DND-41 (cell line): ENCODE data around the gene EPM2A.
A peak's percentile ranks its signal among the peaks of the same experiment; 100 is the strongest.

Experiments
- ATAC-seq: fragments of 200-7000 bp; cut with Tn5 transposase; 3 replicates; pipeline ENCODE4 v1.9.1; 2021; ENCODE audit warnings: low read depth; ENCODE audit not compliant: insufficient read depth
- DNase-seq: peaks from one replicate; pipeline ENCODE4 v3.0.0-alpha.2; 2020
- H2AFZ ChIP-seq: 2 replicates; pipeline ENCODE4 v1.6.0; 2012; ENCODE audit warnings: low read depth, low read length
- H3K27ac ChIP-seq: 2 replicates; pipeline ENCODE4 v1.5.1; 2012; ENCODE audit warnings: low read length, inconsistent platforms
- H3K27me3 ChIP-seq: fragments of 200-600 bp; sonication (generic); 2 replicates; pipeline ENCODE4 v1.6.0; 2012; ENCODE audit warnings: low read length, mild to moderate bottlenecking, inconsistent platforms; ENCODE audit not compliant: insufficient read depth, poor library complexity
- H3K36me3 ChIP-seq: 2 replicates; pipeline ENCODE4 v1.5.1; 2012; ENCODE audit warnings: low read length, inconsistent platforms; ENCODE audit not compliant: insufficient read depth
- H3K4me1 ChIP-seq: 2 replicates; pipeline ENCODE4 v1.5.1; 2012; ENCODE audit warnings: mild to moderate bottlenecking, low read length; ENCODE audit not compliant: insufficient read depth
- H3K4me2 ChIP-seq: 2 replicates; pipeline ENCODE4 v1.6.0; 2012; ENCODE audit warnings: mild to moderate bottlenecking, moderate library complexity, low read length, inconsistent platforms; ENCODE audit not compliant: insufficient read depth
- H3K4me3 ChIP-seq, 2 experiments: fragments of 200-600 bp in 1 of 2; shearing (Covaris generic) in 1 of 2; 2 replicates each; pipeline ENCODE4 v1.5.1; 2012 to 2016; ENCODE audit warnings: inconsistent platforms in 2 of 2, low read length in 2 of 2, mild to moderate bottlenecking in 2 of 2, low read depth in 1 of 2, moderate library complexity in 1 of 2
- H3K79me2 ChIP-seq: 2 replicates; pipeline ENCODE4 v1.6.0; 2012; ENCODE audit warnings: low read length, inconsistent platforms; ENCODE audit not compliant: insufficient read depth
- H3K9ac ChIP-seq: 2 replicates; pipeline ENCODE4 v1.6.0; 2012; ENCODE audit warnings: low read depth, mild to moderate bottlenecking, inconsistent platforms, low read length, moderate library complexity
- H3K9me3 ChIP-seq: 2 replicates; pipeline ENCODE4 v1.5.1; 2012; ENCODE audit warnings: low read length, moderate library complexity, mild to moderate bottlenecking, inconsistent platforms; ENCODE audit not compliant: insufficient read depth, severe bottlenecking
- H4K20me1 ChIP-seq: 2 replicates; pipeline ENCODE4 v1.6.0; 2012; ENCODE audit warnings: low read length; ENCODE audit not compliant: insufficient read depth
- EZH2 ChIP-seq: IDR thresholded peaks from 3 replicates; pipeline ENCODE4 v1.6.1; 2012; ENCODE audit warnings: borderline replicate concordance, low read depth, mild to moderate bottlenecking, moderate library complexity, low read length, inconsistent platforms; ENCODE audit not compliant: severe bottlenecking
- TF ChIP-seq, protein P1 (sequence below): IDR thresholded peaks from 2 replicates; pipeline ENCODE4 v1.5.1; 2012; ENCODE audit warnings: borderline replicate concordance, low read length, moderate library complexity, mild to moderate bottlenecking; ENCODE audit not compliant: poor library complexity, severe bottlenecking; ENCODE audit errors: extremely low read depth

The EPM2A gene

DNA sequence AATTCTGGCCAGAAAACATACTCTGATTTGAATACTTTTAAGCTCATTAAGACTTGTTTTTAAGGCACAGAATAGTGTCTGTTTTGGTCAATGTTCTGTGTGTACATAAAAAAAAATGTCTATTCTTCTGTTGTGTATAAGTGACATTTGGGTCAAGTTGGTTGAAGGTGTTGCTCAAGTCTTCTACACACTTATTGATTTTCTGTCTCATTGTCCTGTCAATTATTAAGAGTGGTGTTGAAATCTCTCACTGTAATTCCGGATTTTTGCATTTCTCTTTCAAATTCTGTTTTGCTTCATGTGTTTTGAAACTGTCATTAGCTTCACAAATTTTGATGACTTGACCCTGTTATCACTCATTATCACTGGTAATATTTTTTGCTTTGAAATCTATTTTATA, 37.5 kb upstream of the EPM2A start:
- H3K27me3 ChIP-seq = no peaks in the 10 kb centered on the region
- DNase-seq (no peak), ATAC-seq (no peak)
- H3K79me2 ChIP-seq = no peaks in the 10 kb centered on the region
- H3K4me1 ChIP-seq = no peaks in the 10 kb centered on the region
- H3K4me2 ChIP-seq = no peak overlapping the region
- H3K36me3 ChIP-seq = no peaks in the 10 kb centered on the region
- H4K20me1 ChIP-seq = no peaks in the 10 kb centered on the region
- no peaks in the 10 kb centered on the region for H3K9me3 ChIP-seq
- H3K9ac ChIP-seq = no peak overlapping the region
- H3K4me3 ChIP-seq = no peak overlapping the region
- H2AFZ ChIP-seq = no peak overlapping the region
- no peak overlapping the region for H3K27ac ChIP-seq
- TF ChIP-seq EZH2 = no peak
- TF ChIP-seq, protein P1, sequence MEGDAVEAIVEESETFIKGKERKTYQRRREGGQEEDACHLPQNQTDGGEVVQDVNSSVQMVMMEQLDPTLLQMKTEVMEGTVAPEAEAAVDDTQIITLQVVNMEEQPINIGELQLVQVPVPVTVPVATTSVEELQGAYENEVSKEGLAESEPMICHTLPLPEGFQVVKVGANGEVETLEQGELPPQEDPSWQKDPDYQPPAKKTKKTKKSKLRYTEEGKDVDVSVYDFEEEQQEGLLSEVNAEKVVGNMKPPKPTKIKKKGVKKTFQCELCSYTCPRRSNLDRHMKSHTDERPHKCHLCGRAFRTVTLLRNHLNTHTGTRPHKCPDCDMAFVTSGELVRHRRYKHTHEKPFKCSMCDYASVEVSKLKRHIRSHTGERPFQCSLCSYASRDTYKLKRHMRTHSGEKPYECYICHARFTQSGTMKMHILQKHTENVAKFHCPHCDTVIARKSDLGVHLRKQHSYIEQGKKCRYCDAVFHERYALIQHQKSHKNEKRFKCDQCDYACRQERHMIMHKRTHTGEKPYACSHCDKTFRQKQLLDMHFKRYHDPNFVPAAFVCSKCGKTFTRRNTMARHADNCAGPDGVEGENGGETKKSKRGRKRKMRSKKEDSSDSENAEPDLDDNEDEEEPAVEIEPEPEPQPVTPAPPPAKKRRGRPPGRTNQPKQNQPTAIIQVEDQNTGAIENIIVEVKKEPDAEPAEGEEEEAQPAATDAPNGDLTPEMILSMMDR = no peak

GRCh38 chr6:145765449-145765848, 30.1 kb upstream of the EPM2A start:
- no peak for DNase-seq
- no peaks in the 10 kb centered on the region for H3K4me1 ChIP-seq

GRCh38 chr6:145763742-145764141, 28.4 kb upstream of the EPM2A start:
- no peaks in the 10 kb centered on the region for H3K4me1 ChIP-seq
- H4K20me1 ChIP-seq = no peaks in the 10 kb centered on the region
- TF ChIP-seq EZH2 = no peak
- TF ChIP-seq, protein P1 = no peak
- no peaks in the 10 kb centered on the region for H3K27me3 ChIP-seq
- no peak overlapping the region for H3K9ac ChIP-seq
- H3K79me2 ChIP-seq = no peaks in the 10 kb centered on the region
- H3K36me3 ChIP-seq = no peaks in the 10 kb centered on the region
- no peaks in the 10 kb centered on the region for H3K9me3 ChIP-seq
- no peak overlapping the region for H2AFZ ChIP-seq
- ATAC-seq = no peak
- H3K27ac ChIP-seq = no peak overlapping the region
- no peak for DNase-seq
- no peak overlapping the region for H3K4me3 ChIP-seq
- H3K4me2 ChIP-seq = no peak overlapping the region

More at GRCh38 chr6:145765449-145765848, 30.1 kb upstream of the EPM2A start:
- no peak overlapping the region for H3K9ac ChIP-seq
- H3K9me3 ChIP-seq = no peaks in the 10 kb centered on the region
- H3K36me3 ChIP-seq = no peaks in the 10 kb centered on the region
- H3K4me2 ChIP-seq = no peak overlapping the region
- H3K79me2 ChIP-seq = no peaks in the 10 kb centered on the region
- H3K27ac ChIP-seq = no peak overlapping the region
- TF ChIP-seq EZH2 = no peak
- TF ChIP-seq, protein P1 = no peak
- H4K20me1 ChIP-seq = no peaks in the 10 kb centered on the region
- no peaks in the 10 kb centered on the region for H3K27me3 ChIP-seq
- no peak overlapping the region for H3K4me3 ChIP-seq
- H2AFZ ChIP-seq = no peak overlapping the region; the same call in 1 of the 2 replicates
- ATAC-seq = no peak

DNA sequence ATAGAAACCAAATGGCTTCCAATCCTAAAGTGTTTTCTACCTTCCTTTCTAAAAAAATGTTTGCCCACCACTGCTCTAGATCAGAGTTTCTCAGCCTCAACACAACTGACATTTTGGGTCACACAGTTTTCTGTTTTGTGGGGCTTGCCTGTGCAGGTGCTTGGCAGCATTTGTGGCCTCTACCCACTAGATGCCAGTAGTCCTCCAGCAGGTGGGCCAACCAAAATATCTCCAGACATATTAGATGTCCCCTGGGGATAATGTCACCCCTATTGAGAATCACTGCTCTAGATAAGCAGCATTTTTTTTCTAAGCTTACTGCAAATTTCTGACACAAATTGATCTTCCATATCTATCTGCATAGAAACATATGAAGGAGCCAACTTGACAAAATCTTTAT, 26.3 kb upstream of the EPM2A start:
- DNase-seq (peak; percentile 39), ATAC-seq (peak; percentile 75)
- Histone ChIP-seq H3K4me2 (no peak overlapping the region), H3K9me3 (no peaks in the 10 kb centered on the region), H4K20me1 (no peaks in the 10 kb centered on the region), H3K4me3 (no peak overlapping the region), H2AFZ (no peak overlapping the region), H3K9ac (no peak overlapping the region), H3K79me2 (no peaks in the 10 kb centered on the region), H3K4me1 (no peaks in the 10 kb centered on the region), H3K27ac (no peak overlapping the region), H3K36me3 (no peaks in the 10 kb centered on the region), H3K27me3 (no peaks in the 10 kb centered on the region)
- TF ChIP-seq EZH2 = no peak
- TF ChIP-seq, protein P1 = peak; percentile 51
